ENCODE measurements around the gene DENND5A.

The DENND5A gene

DNA sequence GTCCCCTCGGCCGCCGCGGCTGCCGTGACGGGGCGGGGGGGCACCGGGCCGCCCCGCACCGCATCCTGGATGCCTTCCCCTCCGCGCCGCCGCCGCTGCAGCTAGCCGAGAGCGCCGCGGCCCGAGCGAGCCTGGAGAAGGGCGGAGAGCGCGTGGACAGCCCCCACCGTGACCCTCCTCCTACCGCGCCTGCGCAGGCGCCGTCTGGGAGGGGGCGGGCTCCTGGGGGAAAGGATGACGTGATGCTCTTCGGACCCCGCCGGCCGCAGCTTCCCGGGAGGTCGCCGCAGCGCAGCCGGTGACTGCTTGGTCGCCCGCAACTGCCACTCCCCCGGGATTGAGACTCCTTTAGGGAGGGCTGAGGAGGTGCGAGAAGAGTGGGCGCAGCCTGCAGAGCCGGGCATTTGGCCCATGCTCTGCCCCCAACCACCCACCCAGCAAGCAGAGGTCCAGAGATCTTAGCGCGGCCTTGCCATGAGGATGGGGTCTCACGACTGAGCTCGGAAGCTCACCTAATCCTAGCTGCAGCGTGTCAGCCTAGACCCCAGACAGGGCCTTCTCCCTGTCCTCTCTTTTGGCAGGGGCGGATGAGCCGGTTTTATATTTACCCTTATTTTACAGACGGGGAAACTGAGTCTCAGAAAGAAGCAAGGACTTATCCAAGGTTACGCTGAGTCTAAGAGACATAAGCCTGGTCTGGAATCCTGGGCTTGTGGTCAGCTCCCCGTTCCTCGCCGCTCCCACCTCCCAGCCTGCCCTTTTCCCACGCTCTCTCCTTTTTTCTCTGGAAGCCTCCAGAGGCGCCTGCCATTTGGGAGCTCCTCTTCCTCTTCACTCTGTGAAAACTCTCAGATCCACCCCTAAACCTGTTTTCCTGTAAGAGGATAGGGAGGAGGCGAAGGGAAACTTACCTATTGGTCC is at the start of gene DENND5A:
TSS of gene DENND5A (minus strand) at position 140 of the 921 bp plus-strand sequence. CDS start 281 bp downstream, outside the sequence.
- peak; percentile 34 for DNase-seq

DNA sequence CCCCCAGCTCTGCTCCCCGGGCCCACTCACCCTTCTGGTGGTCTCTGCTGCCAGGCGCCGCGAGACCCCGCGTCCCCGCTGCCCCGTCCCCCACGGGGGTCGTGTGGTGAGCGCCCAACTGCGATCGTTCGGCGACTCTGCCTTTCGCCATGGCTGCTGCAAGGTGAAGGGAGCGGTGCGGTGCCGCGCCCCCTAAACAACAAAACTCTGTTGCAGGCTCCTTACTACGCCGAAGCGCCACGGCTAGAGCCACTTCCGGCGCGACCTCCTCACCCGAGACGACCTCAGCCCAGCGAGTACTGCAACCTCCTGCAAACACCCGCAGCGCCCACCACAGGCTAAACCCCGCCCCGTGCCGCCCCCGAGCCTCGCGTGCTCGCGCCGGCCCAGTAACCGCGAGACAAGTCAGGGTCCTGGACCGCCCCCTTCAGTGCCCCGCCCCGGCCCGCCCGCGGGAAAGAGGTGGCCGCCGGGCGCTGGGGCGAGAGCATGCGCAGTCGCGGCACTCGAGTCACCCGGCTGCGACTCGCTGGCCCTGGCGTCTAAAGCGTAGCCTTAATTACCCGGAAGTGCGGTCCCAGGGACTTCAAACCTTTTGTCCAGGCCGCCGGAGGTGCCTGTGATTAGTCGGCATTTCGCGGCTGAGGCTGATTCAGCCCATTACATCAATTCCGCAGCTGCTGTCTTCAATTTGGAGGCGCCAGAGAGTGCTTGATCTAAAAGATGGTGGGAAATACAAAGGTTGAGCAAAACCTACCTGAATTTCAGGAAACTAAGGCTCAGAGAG is 49.3 kb upstream of the DENND5A start, which contains the start of gene TMEM41B:
TSS of gene TMEM41B (minus strand) at position 303 of the 787 bp plus-strand sequence. CDS start at position 151, 152 bp downstream.
- DNase-seq: peak; percentile 96

DNA sequence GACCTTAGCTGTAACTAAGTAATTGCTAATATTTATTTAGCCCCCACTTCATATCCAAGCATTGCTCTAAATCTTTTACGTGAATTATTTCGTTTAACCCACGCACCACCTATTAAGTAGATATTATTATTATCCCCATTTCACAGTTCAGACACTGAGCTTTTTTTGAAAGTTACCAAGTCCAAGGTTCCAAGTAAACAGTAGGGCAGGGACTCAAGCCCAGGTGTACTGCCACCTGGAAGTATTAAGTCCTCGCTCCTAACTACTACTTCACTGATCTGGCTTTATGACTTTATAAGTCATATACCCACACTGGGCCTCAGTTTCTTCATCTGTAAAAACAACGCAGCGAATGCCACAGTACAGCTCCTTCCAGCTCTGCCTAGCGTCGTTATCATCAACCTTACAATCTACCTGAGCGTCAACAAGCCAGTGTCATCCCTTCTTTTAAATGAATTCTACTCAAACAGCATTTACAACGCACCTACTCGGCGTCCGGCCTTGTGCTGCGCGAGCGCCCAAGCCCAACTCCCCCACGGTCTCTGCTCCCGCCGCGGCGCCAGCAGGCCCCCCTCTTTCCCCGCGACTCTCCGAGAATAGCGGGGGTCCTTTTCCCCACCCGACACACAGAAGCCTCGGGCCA is 48.6 kb upstream of the DENND5A start:
- DNase-seq: no peak

DNA sequence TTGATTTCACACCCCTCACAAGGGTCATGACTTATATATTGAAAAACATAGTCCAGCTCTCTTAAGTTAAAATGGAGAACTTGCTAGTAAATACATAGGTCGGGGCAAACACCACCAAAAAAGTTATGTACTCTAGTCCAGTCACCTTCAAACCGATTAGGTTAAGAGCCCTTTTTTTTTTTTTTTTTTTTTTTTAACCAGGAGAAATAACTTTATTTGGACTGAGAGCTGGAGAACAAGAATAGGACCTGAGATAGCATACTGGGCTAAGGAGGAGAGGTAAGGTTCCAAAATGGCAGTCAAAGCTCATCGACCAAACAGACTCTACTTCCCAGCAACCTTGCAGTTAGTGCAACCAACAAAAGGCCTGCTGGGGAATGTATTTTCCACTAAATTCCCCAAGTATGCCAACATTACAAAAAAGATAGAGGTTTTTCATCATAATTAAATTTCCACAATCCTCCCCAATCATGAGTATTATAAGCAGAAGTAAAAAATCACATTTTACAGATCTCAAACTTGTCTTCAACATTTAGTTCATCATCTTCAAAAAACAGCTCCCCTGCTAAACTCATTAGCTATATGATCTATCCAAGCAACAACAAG is 45.4 kb upstream of the DENND5A start:
- no peak for DNase-seq

DNA sequence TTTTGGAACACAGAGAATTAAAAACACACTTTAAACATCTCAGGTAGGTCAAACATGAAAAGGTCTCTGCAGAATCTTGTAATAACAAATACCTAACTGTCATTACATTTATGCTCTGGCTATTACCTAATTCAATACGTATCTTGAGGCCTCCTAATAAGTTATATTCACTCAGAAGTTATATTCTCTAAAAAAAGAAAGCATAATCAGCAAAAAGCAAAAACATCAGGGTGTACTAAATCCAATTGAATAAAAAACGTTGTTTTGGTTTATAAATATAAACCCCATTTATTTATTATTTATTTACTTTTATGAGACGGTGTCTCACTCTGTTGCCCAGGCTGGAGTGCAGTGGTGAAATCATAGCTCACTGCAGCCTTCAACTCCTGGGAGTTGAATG is 39.0 kb upstream of the DENND5A start:
- DNase-seq: no peak

DNA sequence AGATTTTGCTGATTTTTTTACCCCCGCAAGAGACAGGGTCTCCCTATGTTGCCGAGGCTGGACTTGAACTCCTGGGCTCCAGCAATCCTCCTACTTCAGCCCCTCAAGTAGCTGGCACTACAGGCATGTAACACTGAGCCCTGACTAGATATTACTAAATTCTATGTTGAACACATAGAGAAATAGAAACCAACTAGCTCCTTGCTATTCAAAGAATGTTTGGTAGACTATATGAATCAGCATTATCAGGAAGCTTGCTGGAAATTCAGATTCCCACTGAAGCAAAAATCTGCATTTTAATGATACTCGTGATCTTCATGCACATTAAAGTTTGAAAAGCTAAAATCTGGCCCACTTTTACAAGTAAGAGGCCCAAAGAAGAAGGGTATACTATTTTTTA is 37.3 kb upstream of the DENND5A start:
- DNase-seq: no peak

DNA sequence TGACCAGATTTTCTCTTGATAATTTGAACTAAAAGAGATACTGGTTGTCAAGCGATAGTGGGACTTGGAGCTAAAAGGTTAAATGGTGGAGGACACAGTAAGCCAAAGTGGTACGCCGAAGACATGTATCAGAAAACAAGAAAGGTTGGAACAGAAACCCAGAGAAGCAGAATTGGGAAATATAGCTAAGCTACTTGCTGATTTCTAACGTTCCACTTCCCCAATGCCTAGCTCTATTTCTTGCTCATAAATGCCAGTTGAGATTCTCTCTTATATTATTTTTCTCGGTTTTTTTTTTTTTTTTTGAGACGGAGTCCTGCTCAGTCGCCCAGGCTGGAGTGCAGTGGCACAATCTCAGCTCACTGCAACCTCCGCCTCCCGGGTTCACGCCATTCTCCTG is 36.6 kb upstream of the DENND5A start:
- DNase-seq: no peak

DNA sequence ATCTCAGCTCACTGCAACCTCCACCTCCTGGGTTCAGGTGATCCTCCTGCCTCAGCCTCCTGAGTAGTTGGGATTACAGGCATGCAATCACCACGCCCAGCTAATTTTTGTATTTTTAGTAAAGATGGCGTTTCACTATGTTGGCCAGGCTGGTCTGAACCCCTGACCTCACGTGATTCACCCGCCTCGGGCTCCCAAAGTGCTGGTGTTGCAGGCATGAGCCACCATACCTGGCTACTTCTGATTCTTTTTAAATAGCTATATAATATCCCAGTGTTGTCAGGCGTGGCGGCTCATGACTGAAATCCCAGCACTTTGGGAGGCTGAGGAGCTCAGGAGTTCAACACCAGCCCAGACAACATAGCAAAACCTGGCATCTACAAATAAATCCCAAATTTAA is 28.5 kb upstream of the DENND5A start:
- no peak for DNase-seq

DNA sequence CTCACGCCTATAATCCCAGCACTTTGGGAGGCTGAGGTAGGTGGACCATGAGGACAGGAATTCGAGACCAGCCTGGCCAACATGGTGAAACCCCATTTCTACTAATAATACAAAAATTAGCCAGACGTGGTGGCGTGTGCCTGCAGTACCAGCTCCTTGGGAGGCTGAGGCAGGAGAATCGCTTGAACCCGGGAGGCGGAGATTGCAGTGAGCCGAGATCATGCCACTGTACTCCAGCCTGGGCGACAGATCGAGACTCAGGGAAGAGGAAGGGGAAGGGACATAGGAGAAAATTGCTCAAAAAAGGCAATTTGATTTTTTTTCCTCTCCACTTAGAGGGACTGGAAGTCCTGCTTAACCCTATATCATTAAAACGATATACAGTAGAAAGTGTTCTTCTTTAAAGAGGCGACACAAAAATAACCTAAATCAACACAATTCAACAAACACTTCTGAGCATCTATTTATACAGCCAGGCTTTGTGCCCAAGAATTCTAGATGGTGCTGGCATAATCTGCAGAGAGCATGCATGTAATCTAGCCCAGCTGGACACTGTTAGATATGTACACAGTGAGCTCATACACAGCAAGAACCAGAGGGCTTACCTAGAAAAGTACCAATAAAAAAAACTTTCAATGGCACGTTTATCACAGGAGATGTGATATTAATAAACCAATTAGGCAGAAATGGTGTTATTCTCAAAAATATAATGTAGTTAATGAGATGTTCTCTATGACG is 20.9 kb upstream of the DENND5A start:
- DNase-seq: no peak

DNA sequence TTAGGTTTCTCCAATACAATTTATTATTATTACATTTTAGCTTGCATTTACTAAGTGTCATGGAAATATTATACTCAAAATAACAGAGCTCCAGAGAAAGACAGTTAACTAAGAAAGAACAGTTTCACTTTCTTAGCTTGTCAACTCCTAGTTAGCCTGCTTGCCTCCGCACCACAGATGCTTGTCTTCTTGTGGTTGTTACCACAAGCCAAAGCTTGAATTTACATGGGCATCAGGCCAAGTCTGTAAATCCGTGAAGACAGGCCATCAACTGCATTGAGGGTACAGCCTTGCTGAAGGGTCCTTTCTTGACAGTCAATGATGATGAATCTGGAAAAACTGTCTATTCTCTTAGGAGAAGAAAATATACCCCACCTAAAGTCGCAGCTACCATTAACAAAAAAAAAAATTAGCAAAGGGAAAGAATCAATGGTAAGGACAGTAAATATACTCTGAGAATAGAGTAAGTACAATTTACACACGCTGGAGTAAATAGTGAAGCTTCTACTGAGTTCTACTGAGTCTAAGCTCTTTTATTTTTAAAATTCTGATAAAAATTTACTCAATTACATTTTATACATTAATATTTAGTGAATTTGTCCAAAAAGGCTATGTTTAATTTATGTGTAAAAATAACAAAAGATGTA is 15.6 kb upstream of the DENND5A start:
- no peak for DNase-seq

DNA sequence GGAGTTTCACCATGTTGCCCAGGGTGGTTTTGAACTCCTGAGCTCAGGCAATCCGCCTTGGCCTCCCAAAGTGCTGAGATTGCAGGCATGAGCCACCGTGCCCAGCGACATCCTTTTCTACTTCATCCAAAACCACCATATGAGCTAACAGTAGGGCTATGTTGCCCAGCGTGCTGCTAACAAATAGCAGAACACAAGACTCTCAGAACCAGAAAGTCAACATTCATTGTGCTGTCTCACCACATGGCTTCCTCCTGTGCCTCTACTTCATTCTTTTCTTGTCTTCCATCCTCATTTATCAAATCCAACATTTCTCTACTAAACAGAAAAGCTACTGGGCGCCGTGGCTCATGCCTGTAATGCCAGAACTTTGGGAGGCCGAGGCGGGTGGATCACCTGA is 12.0 kb upstream of the DENND5A start:
- no peak for DNase-seq

DNA sequence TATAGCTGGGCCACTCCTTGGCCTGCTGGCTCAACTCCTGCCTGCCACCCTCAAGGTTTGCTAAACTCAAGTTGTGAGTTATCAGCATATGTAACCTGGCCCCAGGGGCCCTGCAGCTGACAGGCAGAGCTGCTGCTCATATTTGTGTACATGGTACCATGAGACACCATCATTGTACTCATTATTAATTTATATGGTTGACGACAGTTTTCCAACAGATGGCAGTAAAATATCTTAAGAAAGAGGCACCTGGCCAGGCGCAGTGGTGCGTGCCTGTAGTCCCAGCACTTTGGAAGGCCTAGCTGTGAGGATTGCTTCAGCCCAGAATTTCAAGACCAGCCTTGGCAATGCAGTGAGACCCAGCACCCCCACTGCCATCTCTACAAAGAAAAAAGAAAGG is 11.4 kb upstream of the DENND5A start:
- no peak for DNase-seq

DNA sequence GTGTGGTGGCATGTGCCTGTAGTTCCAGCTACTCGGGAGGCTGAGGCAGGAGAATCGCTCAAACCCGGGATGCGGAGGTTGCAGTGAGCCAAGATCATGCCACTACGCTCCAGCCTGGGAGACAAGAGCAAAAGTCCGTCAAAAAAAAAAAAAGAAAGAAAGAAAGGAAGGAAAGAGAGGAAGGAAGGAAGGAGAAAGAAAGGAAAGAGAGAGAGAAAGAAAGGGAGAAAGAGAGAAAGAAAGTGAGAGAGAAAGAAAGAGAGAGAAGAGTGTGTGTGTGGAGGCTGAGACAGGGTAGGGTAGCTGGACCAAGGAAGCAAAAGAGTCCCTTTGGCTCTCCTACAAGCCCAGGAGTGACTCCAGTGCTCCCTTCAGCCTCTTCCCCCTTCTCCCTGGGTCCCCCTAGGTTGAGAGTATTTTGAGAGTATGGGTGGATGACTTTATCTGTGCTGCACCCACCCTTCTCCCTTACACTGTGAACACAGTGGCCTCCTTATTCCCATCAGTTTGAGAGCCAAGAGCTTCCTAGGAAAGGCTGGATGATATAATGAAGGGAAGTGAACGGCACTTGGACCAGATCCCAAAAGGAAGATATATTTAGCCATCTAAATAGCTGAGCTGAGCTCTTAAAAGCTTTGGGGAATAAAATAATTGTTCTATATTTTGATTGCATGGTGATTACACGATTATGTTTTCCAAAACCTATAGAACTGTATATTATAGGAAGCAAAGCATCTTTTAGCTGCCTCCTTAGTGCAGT is 9.5 kb upstream of the DENND5A start:
- DNase-seq: no peak

DNA sequence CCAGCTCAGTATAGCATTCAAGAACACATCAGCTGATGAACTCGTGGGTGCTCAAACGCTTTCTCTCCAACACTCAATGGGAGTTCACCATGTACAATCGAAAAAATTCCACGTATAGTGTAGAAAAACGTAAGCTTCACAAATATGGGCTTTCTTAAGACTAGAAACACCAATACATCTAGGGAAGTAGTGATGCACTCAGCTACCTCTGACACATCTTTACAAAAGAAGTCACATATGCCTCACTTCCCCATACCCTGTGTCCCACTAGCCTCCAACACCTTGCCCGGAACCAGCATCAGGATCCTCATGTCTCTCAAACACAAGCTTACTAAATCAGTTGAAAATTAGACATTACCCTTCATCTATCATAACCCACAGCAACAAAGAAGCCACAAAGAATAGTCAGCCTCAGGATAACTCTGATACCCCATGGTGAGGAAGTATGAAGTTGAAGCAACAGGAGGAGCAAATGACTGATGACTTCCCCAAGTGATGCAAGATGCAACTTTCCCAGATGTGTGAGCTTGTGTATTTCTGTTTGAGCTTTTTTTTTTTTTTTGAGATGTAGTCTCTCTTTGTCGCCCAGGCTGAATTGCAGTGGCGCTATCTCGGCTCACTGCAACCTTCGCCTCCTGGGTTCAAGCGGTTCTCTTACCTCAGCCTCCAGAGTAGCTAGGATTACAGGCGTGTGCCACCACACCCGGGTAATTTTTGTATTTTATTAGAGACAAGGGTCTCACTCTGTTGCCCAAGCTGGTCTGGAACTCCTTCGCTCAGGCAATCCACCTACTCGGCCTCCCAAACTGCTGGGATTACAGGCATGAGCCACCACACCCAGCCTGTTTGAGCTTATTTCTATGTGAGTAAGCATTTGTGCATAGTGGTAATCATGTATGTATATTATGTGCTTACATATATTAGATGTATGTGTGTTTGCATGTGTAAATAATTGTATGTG is 8.5 kb upstream of the DENND5A start:
- DNase-seq: no peak

DNA sequence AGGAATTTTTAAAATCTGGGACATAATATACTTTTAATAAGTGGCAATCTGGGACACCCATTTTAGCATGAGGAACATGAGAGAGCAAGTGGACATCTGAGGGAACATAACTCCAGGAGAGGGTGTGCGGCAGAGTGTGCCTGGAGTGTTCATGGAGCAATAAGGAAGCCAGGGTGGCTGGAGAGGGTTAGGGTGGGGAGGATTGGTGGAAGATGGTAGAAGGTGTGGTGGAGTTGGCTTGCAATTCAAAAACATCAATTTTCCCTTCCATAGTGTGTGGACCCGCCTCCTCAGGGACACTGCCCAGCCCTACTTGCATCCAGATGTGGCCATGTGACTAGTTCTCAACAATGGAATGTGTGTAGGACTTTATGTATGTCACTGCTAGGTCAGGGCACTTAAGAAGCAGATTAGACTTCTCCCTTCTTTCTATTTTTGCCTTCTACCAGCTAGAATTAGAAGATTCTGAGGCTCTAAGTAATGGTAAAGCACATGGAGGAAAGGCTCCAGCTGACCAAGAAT is 4.4 kb upstream of the DENND5A start:
- DNase-seq: no peak

DNA sequence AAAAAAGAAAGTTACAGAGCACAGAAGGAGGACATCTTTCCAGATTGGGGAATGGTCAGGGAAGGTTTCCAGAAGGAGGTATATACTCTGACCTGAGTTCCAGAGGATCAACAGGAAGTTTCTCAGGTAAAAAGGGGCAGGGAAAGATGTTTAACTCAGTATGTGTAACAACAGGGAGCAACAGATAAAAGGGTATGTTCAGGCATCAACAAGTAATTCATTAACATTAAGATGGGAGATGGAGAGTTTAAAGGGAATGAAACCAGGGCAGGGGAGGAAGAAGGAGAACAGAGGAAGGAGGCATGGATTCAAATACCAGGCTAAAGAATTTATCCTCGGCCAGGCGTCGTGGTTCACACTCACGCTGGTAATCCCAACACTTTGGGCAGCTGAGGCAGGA is 2.5 kb upstream of the DENND5A start:
- DNase-seq: no peak

DNA sequence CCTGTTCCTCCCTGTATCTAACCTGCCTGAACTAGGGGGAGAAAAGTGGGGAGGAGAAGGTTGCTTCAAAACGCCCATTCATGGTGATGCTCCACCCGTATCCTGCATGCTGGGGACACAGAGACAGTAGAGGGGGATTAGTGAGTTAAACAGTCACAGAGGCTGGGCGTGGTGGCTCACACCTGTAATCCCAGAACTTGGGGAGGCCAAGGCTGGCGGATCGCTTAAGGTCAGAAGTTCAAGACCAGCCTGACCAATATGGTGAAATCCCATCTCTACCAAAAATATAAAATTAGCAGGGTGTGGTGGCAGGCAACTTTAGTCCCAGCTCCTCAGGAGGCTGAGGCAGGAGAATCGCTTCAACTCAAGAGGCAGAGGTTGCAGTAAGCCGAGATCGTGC is 1.8 kb upstream of the DENND5A start:
- DNase-seq: no peak

DNA sequence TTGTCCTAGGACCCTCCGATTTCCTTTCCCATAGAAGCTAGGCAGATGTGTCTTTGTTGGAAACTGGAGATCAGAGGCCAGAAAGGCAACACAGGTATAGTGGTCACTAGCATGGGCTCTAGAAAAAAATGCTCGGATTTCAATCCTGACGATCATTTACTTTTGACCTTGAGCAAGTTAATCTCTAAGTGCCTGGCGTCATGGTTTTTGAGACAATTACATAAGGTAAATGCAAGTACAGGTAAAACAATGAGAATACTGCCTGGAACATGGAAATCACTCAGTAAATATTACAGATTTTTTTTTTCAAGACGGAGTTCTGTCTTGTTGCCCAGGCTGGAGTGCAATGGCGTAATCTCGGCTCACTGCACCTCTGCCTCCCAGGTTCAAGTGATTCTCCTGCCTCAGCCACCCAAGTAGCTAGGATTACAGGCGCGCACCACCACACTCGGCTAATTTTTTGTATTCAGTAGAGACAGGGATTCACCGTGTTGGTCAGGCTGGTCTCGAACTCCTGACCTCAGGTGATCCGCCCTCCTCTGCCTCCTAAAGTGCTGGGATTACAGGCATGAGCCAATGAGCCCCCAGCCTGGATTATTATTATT is 1.1 kb upstream of the DENND5A start:
- DNase-seq: no peak

Measured in NCI-H510A (cell line).